Osteocyte (in vitro differentiated cells): ENCODE measurements around the gene ANXA7. TPM values are rescaled to one million over a fixed set of nuclear protein-coding genes. Genes with fewer than 3 reads are reported as not detected.

Experiments used
- DNase-seq: peaks from one replicate; pipeline ENCODE4 v3.0.0; 2021; ENCODE audit warnings: mixed read lengths; ENCODE audit not compliant: unreplicated experiment; ENCODE audit errors: extremely low spot score
- H3K27ac Mint-ChIP-seq: one replicate; pipeline ENCODE4 v1.8.0; 2021; ENCODE audit warnings: mild to moderate bottlenecking, mixed read lengths; ENCODE audit not compliant: unreplicated experiment
- H3K27me3 Mint-ChIP-seq: one replicate; pipeline ENCODE4 v1.8.0; 2021; ENCODE audit warnings: mixed read lengths; ENCODE audit not compliant: unreplicated experiment
- H3K36me3 Mint-ChIP-seq: one replicate; pipeline ENCODE4 v1.8.0; 2021; ENCODE audit warnings: mixed read lengths; ENCODE audit not compliant: unreplicated experiment
- H3K4me1 Mint-ChIP-seq: one replicate; pipeline ENCODE4 v1.8.0; 2021; ENCODE audit warnings: mixed read lengths; ENCODE audit not compliant: unreplicated experiment
- H3K4me3 Mint-ChIP-seq: one replicate; pipeline ENCODE4 v1.8.0; 2021; ENCODE audit warnings: mild to moderate bottlenecking, moderate library complexity, mixed read lengths; ENCODE audit not compliant: unreplicated experiment
- H3K9me3 Mint-ChIP-seq: one replicate; pipeline ENCODE4 v1.8.0; 2021; ENCODE audit warnings: mixed read lengths; ENCODE audit not compliant: unreplicated experiment
- total RNA-seq: library from RNA; stranded (reverse); gene quantifications from 2 replicates; pipeline ENCODE4 v1.2.1, GENCODE V29; 2021
- TF ChIP-seq, protein P1 (sequence below): fragments of 200-600 bp; sonication (generic); IDR thresholded peaks from 2 replicates; pipeline ENCODE4 v1.5.0; 2021; ENCODE audit warnings: antibody characterized with exemption, mild to moderate bottlenecking, moderate library complexity

Gene ANXA7
- total RNA-seq, 1 donor from 2014 or later: 83.5 TPM

DNA sequence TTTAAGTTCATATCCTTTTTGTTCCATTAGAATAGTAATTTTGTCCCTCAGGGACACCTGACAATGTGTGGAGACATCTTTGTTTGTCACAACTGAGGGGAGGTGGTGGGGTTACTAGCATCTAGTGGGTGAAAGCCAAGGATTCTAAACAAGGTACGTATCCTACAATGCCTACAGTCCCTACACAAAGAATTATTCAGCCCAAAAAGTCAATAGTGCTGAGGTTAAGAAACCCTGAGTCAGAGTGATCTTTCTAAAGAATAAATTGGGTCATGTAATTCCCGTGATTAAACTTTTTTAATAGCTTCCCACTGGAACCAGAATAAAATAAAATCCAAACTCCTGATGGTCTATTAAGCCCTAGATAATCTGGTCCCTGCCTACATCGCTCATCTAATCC, 2.7 kb upstream of the ANXA7 start:
- Mint-ChIP-seq H3K4me3 (no peak overlapping the region), H3K4me1 (peaks cover 18% of the 10 kb centered on the region), H3K27ac (no peak overlapping the region), H3K9me3 (no peaks in the 10 kb centered on the region), H3K27me3 (no peaks in the 10 kb centered on the region), H3K36me3 (peaks cover 7% of the 10 kb centered on the region)
- TF ChIP-seq, protein P1, sequence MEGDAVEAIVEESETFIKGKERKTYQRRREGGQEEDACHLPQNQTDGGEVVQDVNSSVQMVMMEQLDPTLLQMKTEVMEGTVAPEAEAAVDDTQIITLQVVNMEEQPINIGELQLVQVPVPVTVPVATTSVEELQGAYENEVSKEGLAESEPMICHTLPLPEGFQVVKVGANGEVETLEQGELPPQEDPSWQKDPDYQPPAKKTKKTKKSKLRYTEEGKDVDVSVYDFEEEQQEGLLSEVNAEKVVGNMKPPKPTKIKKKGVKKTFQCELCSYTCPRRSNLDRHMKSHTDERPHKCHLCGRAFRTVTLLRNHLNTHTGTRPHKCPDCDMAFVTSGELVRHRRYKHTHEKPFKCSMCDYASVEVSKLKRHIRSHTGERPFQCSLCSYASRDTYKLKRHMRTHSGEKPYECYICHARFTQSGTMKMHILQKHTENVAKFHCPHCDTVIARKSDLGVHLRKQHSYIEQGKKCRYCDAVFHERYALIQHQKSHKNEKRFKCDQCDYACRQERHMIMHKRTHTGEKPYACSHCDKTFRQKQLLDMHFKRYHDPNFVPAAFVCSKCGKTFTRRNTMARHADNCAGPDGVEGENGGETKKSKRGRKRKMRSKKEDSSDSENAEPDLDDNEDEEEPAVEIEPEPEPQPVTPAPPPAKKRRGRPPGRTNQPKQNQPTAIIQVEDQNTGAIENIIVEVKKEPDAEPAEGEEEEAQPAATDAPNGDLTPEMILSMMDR: no peak
- DNase-seq: no peak

DNA sequence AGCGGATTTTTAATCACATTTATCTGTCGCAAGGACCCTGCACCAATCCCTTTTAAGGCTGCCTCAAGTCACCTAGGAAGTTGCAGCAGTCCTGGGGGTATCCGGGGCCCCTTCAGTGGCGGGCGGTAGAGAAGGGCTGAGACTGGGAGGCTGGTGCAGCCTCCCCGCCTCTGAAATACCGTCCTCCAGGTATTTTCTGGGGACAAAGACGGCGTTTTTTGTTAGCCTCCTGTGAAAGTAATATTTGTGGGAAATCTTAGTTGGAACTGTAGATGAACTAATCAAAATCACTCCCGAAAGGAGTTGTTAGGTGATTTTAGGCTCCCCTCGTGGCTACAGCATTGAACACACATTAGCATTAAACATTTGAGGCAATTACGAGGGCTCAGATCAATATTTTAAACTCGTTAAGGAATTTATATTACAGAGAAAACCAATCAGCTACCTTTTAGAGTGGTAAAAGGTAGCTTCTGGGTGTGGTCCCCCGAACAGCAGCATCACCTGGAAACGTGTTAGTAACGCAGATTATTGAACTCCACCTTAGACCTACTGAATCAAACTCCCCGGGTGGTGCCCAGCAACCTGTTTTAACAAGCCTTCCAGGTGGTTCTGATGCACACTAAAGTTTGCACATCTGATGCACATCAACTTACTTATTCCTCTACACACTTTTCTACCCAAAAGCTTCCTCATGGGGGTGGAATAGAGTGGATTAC, 530 bp upstream of the ANXA7 start:
- H3K27me3 Mint-ChIP-seq: no peaks in the 10 kb centered on the region
- DNase-seq: no peak
- H3K36me3 Mint-ChIP-seq: peaks cover 5% of the 10 kb centered on the region
- H3K4me3 Mint-ChIP-seq: peak overlapping the region; percentile 82
- peaks cover 21% of the 10 kb centered on the region for H3K4me1 Mint-ChIP-seq
- H3K9me3 Mint-ChIP-seq: no peaks in the 10 kb centered on the region
- TF ChIP-seq, protein P1: peak; percentile 10
- H3K27ac Mint-ChIP-seq: peak overlapping the region; percentile 65

DNA sequence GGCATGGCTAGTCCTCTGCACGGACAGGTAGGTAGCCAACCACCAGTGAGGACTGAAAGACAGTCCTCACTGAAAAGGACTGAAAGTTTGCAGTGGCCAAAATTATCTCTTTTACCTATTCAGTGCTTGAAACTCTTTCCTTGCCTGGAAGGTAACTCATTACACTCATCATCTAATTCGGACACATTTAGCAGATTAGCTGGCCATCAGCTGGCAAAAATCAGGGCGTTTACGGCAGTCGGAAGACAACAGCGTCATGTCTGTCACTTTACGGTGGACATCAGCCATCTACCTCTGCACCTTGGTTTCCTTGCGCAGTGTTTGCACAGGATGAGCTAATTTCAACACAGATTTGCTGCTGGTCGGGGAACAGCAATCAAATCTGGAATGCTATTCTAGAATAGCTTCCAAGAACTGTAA, 740 bp downstream of the ANXA7 start:
- DNase-seq: no peak
- Mint-ChIP-seq H3K27me3 (no peaks in the 10 kb centered on the region), H3K27ac (peak overlapping the region; percentile 92), H3K36me3 (peaks cover 5% of the 10 kb centered on the region), H3K4me1 (peaks cover 24% of the 10 kb centered on the region), H3K4me3 (peak overlapping the region; percentile 83), H3K9me3 (no peaks in the 10 kb centered on the region)
- TF ChIP-seq, protein P1: no peak

DNA sequence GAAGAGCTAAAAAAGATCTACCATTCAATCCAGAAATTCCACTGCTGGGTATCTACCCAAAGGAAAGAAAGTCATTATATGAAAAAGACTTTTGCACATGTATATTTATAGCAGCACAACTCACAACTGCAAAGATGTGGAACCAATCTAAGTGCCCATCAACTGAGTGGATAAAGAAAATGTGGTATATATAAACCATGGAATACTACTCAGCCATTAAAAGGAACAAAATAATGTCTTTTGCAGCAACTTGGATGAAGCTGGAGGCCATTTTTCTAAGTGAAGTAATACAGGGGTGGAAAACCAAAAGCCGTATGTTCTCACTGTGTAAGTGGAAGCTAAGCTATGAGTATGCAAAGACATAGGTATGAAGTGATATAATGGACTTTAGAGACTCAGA, 3.0 kb downstream of the ANXA7 start:
- Mint-ChIP-seq H3K4me3 (no peak overlapping the region), H3K4me1 (peaks cover 25% of the 10 kb centered on the region), H3K27me3 (no peaks in the 10 kb centered on the region), H3K9me3 (no peaks in the 10 kb centered on the region), H3K27ac (no peak overlapping the region), H3K36me3 (peaks cover 12% of the 10 kb centered on the region)
- TF ChIP-seq, protein P1: no peak
- DNase-seq: no peak

DNA sequence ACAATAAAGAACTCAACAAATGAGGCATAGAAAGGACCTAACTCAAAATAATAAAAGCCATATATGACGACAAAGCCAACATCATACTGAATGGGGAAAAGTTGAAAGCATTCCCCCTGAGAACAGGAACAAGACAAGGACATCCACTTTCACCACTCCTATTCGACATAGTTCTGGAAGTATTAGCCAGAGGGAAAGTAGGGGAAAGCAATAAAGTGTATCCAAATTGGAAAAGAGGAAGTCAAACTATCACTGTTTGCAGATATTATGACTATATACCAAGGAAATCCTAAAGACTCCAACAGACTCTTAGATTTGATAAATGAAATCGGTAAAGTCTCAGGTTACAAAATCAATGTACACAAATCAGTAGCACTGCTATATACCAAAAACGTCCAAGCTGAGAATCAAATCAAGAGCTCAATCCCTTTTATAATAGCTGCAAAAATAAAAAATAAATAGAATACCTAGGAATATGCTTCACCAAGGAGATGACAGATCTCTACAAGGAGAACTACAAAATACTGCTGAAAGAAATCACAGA, 4.8 kb downstream of the ANXA7 start:
- TF ChIP-seq, protein P1: no peak
- Mint-ChIP-seq H3K4me3 (no peak overlapping the region), H3K9me3 (no peaks in the 10 kb centered on the region), H3K27me3 (no peaks in the 10 kb centered on the region), H3K36me3 (peaks cover 12% of the 10 kb centered on the region), H3K4me1 (peaks cover 21% of the 10 kb centered on the region), H3K27ac (no peak overlapping the region)
- DNase-seq: no peak
